Muscle layer of duodenum (tissue), 2 donors: ENCODE results near the gene LRRC4C.
"Not testable (repeated sequence)": the region's sequence is repeated elsewhere in the genome, so short reads cannot be mapped to it uniquely, and the experiment has no call there.

Source experiments
- H3K27ac ChIP-seq: one replicate; pipeline ENCODE4 v1.7.0; 2013; ENCODE audit warnings: mild to moderate bottlenecking, low read length
- H3K27me3 ChIP-seq: one replicate; pipeline ENCODE4 v1.7.0; 2013; ENCODE audit warnings: low read depth, mild to moderate bottlenecking, control low read depth, low read length
- H3K36me3 ChIP-seq, 2 donors: one replicate each; pipeline ENCODE4 v1.7.0; 2013; ENCODE audit warnings: low read length in 2 of 2, control low read depth in 1 of 2, mild to moderate bottlenecking in 1 of 2; ENCODE audit not compliant: insufficient read depth in 2 of 2, control insufficient read depth in 1 of 2
- H3K4me1 ChIP-seq, 2 donors: one replicate each; pipeline ENCODE4 v1.7.0; 2013; ENCODE audit warnings: low read length in 2 of 2, mild to moderate bottlenecking in 2 of 2, control low read depth in 1 of 2, moderate library complexity in 1 of 2; ENCODE audit not compliant: insufficient read depth in 2 of 2, control insufficient read depth in 1 of 2
- H3K4me3 ChIP-seq, 2 donors: one replicate each; pipeline ENCODE4 v1.7.0; 2013; ENCODE audit warnings: low read length in 2 of 2, low read depth in 1 of 2, mild to moderate bottlenecking in 1 of 2
- H3K9me3 ChIP-seq, 2 donors: one replicate each; pipeline ENCODE4 v1.7.0; 2013; ENCODE audit warnings: low read length in 2 of 2, control low read depth in 1 of 2, mild to moderate bottlenecking in 1 of 2; ENCODE audit not compliant: control insufficient read depth in 1 of 2
- donor health status: healthy.

Gene LRRC4C

GRCh38 chr11:40183073-40184064 is 1276.1 kb downstream of the LRRC4C start:
- H3K9me3 ChIP-seq, result no peaks in the 10 kb centered on the region
- no peak overlapping the region for H3K27ac ChIP-seq
- H3K27me3 ChIP-seq, result no peaks in the 10 kb centered on the region
- no peaks in the 10 kb centered on the region for H3K36me3 ChIP-seq
- no peaks in the 10 kb centered on the region for H3K4me1 ChIP-seq
- no peak overlapping the region for H3K4me3 ChIP-seq

- Histone ChIP-seq H3K4me1 (no peaks in the 10 kb centered on the region), H3K27me3 (no peaks in the 10 kb centered on the region), H3K27ac (no peak overlapping the region), H3K36me3 (no peaks in the 10 kb centered on the region), H3K9me3 (no peaks in the 10 kb centered on the region), H3K4me3 (no peak overlapping the region)
These were observed 1279.9 kb downstream of the LRRC4C start for GRCh38 chr11:40179541-40179940.

GRCh38 chr11:40178470-40178869 is 1281.0 kb downstream of the LRRC4C start:
- Histone ChIP-seq H3K36me3 (no peaks in the 10 kb centered on the region), H3K4me1 (no peaks in the 10 kb centered on the region), H3K4me3 (no peak overlapping the region), H3K9me3 (no peaks in the 10 kb centered on the region), H3K27ac (no peak overlapping the region), H3K27me3 (no peaks in the 10 kb centered on the region)

- Histone ChIP-seq H3K27me3 (no peaks in the 10 kb centered on the region), H3K4me3 (no peak overlapping the region), H3K9me3 (no peaks in the 10 kb centered on the region), H3K27ac (no peak overlapping the region), H3K36me3 (no peaks in the 10 kb centered on the region), H3K4me1 (no peaks in the 10 kb centered on the region)
These were observed 1283.5 kb downstream of the LRRC4C start for GRCh38 chr11:40175980-40176379.

- Histone ChIP-seq H3K4me1 (no peaks in the 10 kb centered on the region), H3K27ac (no peak overlapping the region), H3K27me3 (no peaks in the 10 kb centered on the region)
These were observed 1289.4 kb downstream of the LRRC4C start for GRCh38 chr11:40170078-40170477.

GRCh38 chr11:40168414-40168813 is 1291.0 kb downstream of the LRRC4C start:
- Histone ChIP-seq H3K4me1 (no peaks in the 10 kb centered on the region), H3K27ac (no peak overlapping the region), H3K27me3 (no peaks in the 10 kb centered on the region), H3K4me3 (no peak overlapping the region), H3K36me3 (no peaks in the 10 kb centered on the region), H3K9me3 (peaks cover 0 to 2% of the 10 kb centered on the region in 2 donors)

More at GRCh38 chr11:40170078-40170477, 1289.4 kb downstream of the LRRC4C start:
- H3K4me3 ChIP-seq, result no peak overlapping the region
- H3K36me3 ChIP-seq, result no peaks in the 10 kb centered on the region
- H3K9me3 ChIP-seq, result peaks cover 0 to 2% of the 10 kb centered on the region in 2 donors

- H3K4me3 ChIP-seq, H3K9me3 ChIP-seq, H3K4me1 ChIP-seq, H3K27ac ChIP-seq, H3K27me3 ChIP-seq, H3K36me3 ChIP-seq: not testable (repeated sequence)
These were observed 1291.6 kb downstream of the LRRC4C start for GRCh38 chr11:40167805-40168204.

GRCh38 chr11:40166892-40167291 is 1292.6 kb downstream of the LRRC4C start:
- Histone ChIP-seq H3K27ac (no peak overlapping the region), H3K4me3 (no peak overlapping the region), H3K27me3 (no peaks in the 10 kb centered on the region), H3K4me1 (no peaks in the 10 kb centered on the region), H3K9me3 (peaks cover 0 to 2% of the 10 kb centered on the region in 2 donors), H3K36me3 (no peaks in the 10 kb centered on the region)

GRCh38 chr11:40162901-40163883 is 1296.3 kb downstream of the LRRC4C start:
- no peak overlapping the region for H3K27ac ChIP-seq
- no peak overlapping the region for H3K4me3 ChIP-seq
- H3K36me3 ChIP-seq, result no peaks in the 10 kb centered on the region
- no peaks in the 10 kb centered on the region for H3K27me3 ChIP-seq
- no peaks in the 10 kb centered on the region for H3K4me1 ChIP-seq
- peaks cover 0 to 2% of the 10 kb centered on the region in 2 donors for H3K9me3 ChIP-seq

- no peak overlapping the region for H3K4me3 ChIP-seq
- H3K27me3 ChIP-seq, result no peaks in the 10 kb centered on the region
- H3K9me3 ChIP-seq, result peaks cover 0 to 3% of the 10 kb centered on the region in 2 donors
- H3K4me1 ChIP-seq, result no peaks in the 10 kb centered on the region
- H3K27ac ChIP-seq, result no peak overlapping the region
- H3K36me3 ChIP-seq, result no peaks in the 10 kb centered on the region
These were observed 1297.5 kb downstream of the LRRC4C start for GRCh38 chr11:40161854-40162410.

GRCh38 chr11:40160418-40160817 is 1299.0 kb downstream of the LRRC4C start:
- H3K36me3 ChIP-seq, result no peaks in the 10 kb centered on the region
- H3K4me1 ChIP-seq, result no peaks in the 10 kb centered on the region
- no peaks in the 10 kb centered on the region for H3K27me3 ChIP-seq
- peaks cover 0 to 11% of the 10 kb centered on the region in 2 donors for H3K9me3 ChIP-seq
- no peak overlapping the region for H3K27ac ChIP-seq
- H3K4me3 ChIP-seq, result no peak overlapping the region
